Uterus (tissue), 4 donors: ENCODE measurements around the gene POMT2. TPM values are rescaled to one million over a fixed set of nuclear protein-coding genes. Genes with fewer than 3 reads are reported as not detected.
A peak's percentile ranks its signal among the peaks of the same experiment; 100 is the strongest.

Experiments used
- DNase-seq, 2 donors: peaks; one replicate each; pipeline ENCODE4 v3.0.0-alpha.2; 2019 to 2020
- H3K27ac ChIP-seq, 2 donors: fragments of 200-600 bp; sonication (generic); 1 replicate in 1 of 2; 2 replicates in 1 of 2; pipeline ENCODE4 v1.5.1; 2016 to 2018
- H3K27me3 ChIP-seq, 2 donors: fragments of 200-600 bp; sonication (generic); one replicate each; pipeline ENCODE4 v1.5.1; 2018 to 2019; ENCODE audit warnings: control low read depth in 1 of 2
- H3K36me3 ChIP-seq, 2 donors: fragments of 200-600 bp; sonication (generic); one replicate each; pipeline ENCODE4 v1.5.1; 2019; ENCODE audit warnings: control low read depth in 1 of 2
- H3K4me1 ChIP-seq, 2 donors: fragments of 200-600 bp; sonication (generic); one replicate each; pipeline ENCODE4 v1.5.1; 2018 to 2019; ENCODE audit warnings: control low read depth in 1 of 2
- H3K4me3 ChIP-seq, 2 donors: fragments of 200-600 bp; sonication (generic); 1 replicate in 1 of 2; 2 replicates in 1 of 2; pipeline ENCODE4 v1.5.1; 2018 to 2019; ENCODE audit warnings: mild to moderate bottlenecking in 1 of 2
- H3K9me3 ChIP-seq, 2 donors: fragments of 200-600 bp; sonication (generic); one replicate each; pipeline ENCODE4 v1.5.1; 2019; ENCODE audit warnings: control low read depth in 1 of 2
- CTCF ChIP-seq, 4 experiments: fragments of 200-600 bp in 2 of 4; fragments of 450-650 bp in 2 of 4; sonication (generic) in 2 of 4; IDR thresholded peaks; one replicate each; pipeline ENCODE4 v1.5.1; 2016 to 2019; ENCODE audit warnings: antibody characterized with exemption in 4 of 4, mild to moderate bottlenecking in 2 of 4, moderate library complexity in 1 of 4
- POLR2A ChIP-seq, 2 donors: fragments of 450-650 bp; IDR thresholded peaks; one replicate each; pipeline ENCODE4 v1.6.1; 2016; ENCODE audit warnings: antibody characterized with exemption in 2 of 2, mild to moderate bottlenecking in 1 of 2, moderate library complexity in 1 of 2
- intact Hi-C: fragments of 100-400 bp; cut with DNase I; formaldehyde crosslinking; loops from one replicate; pipeline ENCODE4 v1.15.1; 2023; ENCODE audit warnings: low total_unique reads
- total RNA-seq, 4 donors: library from RNA; depleted of rRNA in 3 of 4; stranded (reverse); fragments of >200 nt in 3 of 4; gene quantifications; one replicate each; pipeline versions ENCODE4 v1.1.0 to v1.2.4, GENCODE V29; 2014 to 2023
- donor health status: DM: yes; HTN: yes; CAD: no.

The POMT2 gene
- total RNA-seq, 4 donors from 2014 or later = 2.1 to 72.2 (median 27.9) TPM

- H3K27me3 ChIP-seq = no peaks in the 10 kb centered on the region
- intact Hi-C loops = no loop called here
- no peaks in the 10 kb centered on the region for H3K4me1 ChIP-seq
- H3K9me3 ChIP-seq = no peaks in the 10 kb centered on the region
- no peak for DNase-seq
- no peaks in the 10 kb centered on the region for H3K36me3 ChIP-seq
- no peak overlapping the region for H3K27ac ChIP-seq
- H3K4me3 ChIP-seq = no peak overlapping the region
- TF ChIP-seq POLR2A (IDR thresholded peaks at IDR 0.05) (no peak), CTCF (IDR thresholded peaks at IDR 0.05) (no peak)
These were observed 36.2 kb upstream of the POMT2 start for GRCh38 chr14:77356899-77357298.

GRCh38 chr14:77355811-77356210, 35.1 kb upstream of the POMT2 start:
- no peak for TF ChIP-seq POLR2A (IDR thresholded peaks at IDR 0.05)
- TF ChIP-seq CTCF (IDR thresholded peaks at IDR 0.05) = no peak
- Histone ChIP-seq H3K27me3 (no peaks in the 10 kb centered on the region), H3K4me3 (no peak overlapping the region), H3K27ac (no peak overlapping the region), H3K4me1 (no peaks in the 10 kb centered on the region), H3K36me3 (no peaks in the 10 kb centered on the region), H3K9me3 (no peaks in the 10 kb centered on the region)
- DNase-seq = no peak
- intact Hi-C loops = no loop called here

GRCh38 chr14:77353469-77354141, 32.9 kb upstream of the POMT2 start:
- H3K4me3 ChIP-seq = no peak overlapping the region
- H3K4me1 ChIP-seq = no peaks in the 10 kb centered on the region
- H3K9me3 ChIP-seq = no peaks in the 10 kb centered on the region
- no peak overlapping the region for H3K27ac ChIP-seq
- intact Hi-C loops = no loop called here
- H3K27me3 ChIP-seq = no peaks in the 10 kb centered on the region
- no peak for DNase-seq
- TF ChIP-seq POLR2A (IDR thresholded peaks at IDR 0.05) (no peak), CTCF (IDR thresholded peaks at IDR 0.05) (no peak)
- H3K36me3 ChIP-seq = no peaks in the 10 kb centered on the region

- H3K36me3 ChIP-seq = no peaks in the 10 kb centered on the region
- DNase-seq = no peak
- TF ChIP-seq POLR2A (IDR thresholded peaks at IDR 0.05) (no peak), CTCF (IDR thresholded peaks at IDR 0.05) (no peak)
- H3K9me3 ChIP-seq = no peaks in the 10 kb centered on the region
- H3K27ac ChIP-seq = peak overlapping the region in 1 of 2 donors; percentile 60
- no peak overlapping the region for H3K4me3 ChIP-seq
- intact Hi-C loops = no loop called here
- H3K4me1 ChIP-seq = no peaks in the 10 kb centered on the region
- no peaks in the 10 kb centered on the region for H3K27me3 ChIP-seq
These were observed 27.1 kb upstream of the POMT2 start for GRCh38 chr14:77347751-77348150.

- Histone ChIP-seq H3K27me3 (no peaks in the 10 kb centered on the region), H3K27ac (no peak overlapping the region), H3K36me3 (no peaks in the 10 kb centered on the region), H3K4me3 (no peak overlapping the region), H3K4me1 (no peaks in the 10 kb centered on the region), H3K9me3 (no peaks in the 10 kb centered on the region)
- TF ChIP-seq POLR2A (IDR thresholded peaks at IDR 0.05) = no peak
- no peak for TF ChIP-seq CTCF (IDR thresholded peaks at IDR 0.05)
- DNase-seq = no peak
- intact Hi-C loops = no loop called here
These were observed 25.8 kb upstream of the POMT2 start for GRCh38 chr14:77346495-77346894.
